A673 (cell line): Measurements from ENCODE around the gene ATRNL1. TPM values are rescaled to one million over a fixed set of nuclear protein-coding genes. Genes with fewer than 3 reads are reported as not detected.
A peak's percentile ranks its signal among the peaks of the same experiment; 100 is the strongest.

ENCODE experiments used
- Bru-seq: library from RNA; stranded (reverse); fragments of 400-500 nt; gene quantifications from one replicate; lab custom pipeline; 2021; lab: Mats Ljungman, UMichigan
- BruChase-seq, 2 experiments: library from RNA; stranded (reverse); fragments of 400-500 nt; gene quantifications; one replicate each; lab custom pipeline; 2021; lab: Mats Ljungman, UMichigan
- BruUV-seq: library from RNA; stranded (reverse); fragments of 400-500 nt; replicated peaks from 2 replicates; lab custom pipeline; 2021; lab: Mats Ljungman, UMichigan
- CTCF ChIA-PET: fragments of 300-600 bp; sonication (Branson Sonifier 250); formaldehyde crosslinking; loops from one replicate; lab custom pipeline; 2022; ENCODE audit warnings: antibody characterized with exemption; lab: Charles Lee
- POLR2A ChIA-PET: fragments of 300-600 bp; sonication (Branson Sonifier 250); formaldehyde crosslinking; loops from one replicate; lab custom pipeline; 2022; ENCODE audit warnings: antibody characterized with exemption; ENCODE audit not compliant: low non-redundant PET; lab: Charles Lee
- DNase-seq: peaks from one replicate; pipeline ENCODE4 v3.0.0-alpha.2; 2015; ENCODE audit warnings: low spot score
- H3K27ac ChIP-seq: fragments of 200-600 bp; sonication (generic); 2 replicates; pipeline ENCODE4 v1.5.1; 2016; ENCODE audit warnings: mixed run types, low read depth, mild to moderate bottlenecking, mixed read lengths, antibody characterized with exemption, low read length; ENCODE audit not compliant: poor library complexity, severe bottlenecking
- H3K27me3 ChIP-seq: fragments of 200-600 bp; sonication (generic); replicated peaks from 2 replicates; pipeline ENCODE4 v1.6.1; 2017; ENCODE audit warnings: mixed run types, low read depth, mild to moderate bottlenecking, mixed read lengths, antibody characterized with exemption, low read length; ENCODE audit not compliant: insufficient read depth, poor library complexity
- H3K36me3 ChIP-seq: fragments of 200-600 bp; sonication (generic); 2 replicates; pipeline ENCODE4 v1.6.1; 2016; ENCODE audit warnings: mixed run types, mild to moderate bottlenecking, mixed read lengths, antibody characterized with exemption, low read length; ENCODE audit not compliant: insufficient read depth, poor library complexity, severe bottlenecking
- H3K4me1 ChIP-seq: fragments of 200-600 bp; sonication (generic); 2 replicates; pipeline ENCODE4 v1.6.1; 2017; ENCODE audit warnings: mixed run types, mild to moderate bottlenecking, mixed read lengths, antibody characterized with exemption, low read length; ENCODE audit not compliant: insufficient read depth, poor library complexity, severe bottlenecking
- H3K4me3 ChIP-seq: fragments of 200-600 bp; sonication (generic); 2 replicates; pipeline ENCODE4 v1.5.1; 2016; ENCODE audit warnings: low read depth, mixed run types, mild to moderate bottlenecking, mixed read lengths, low read length; ENCODE audit not compliant: poor library complexity, severe bottlenecking
- H3K9me3 ChIP-seq: fragments of 200-600 bp; sonication (generic); 2 replicates; pipeline ENCODE4 v1.6.1; 2016; ENCODE audit warnings: mixed run types, low read depth, mild to moderate bottlenecking, mixed read lengths, antibody characterized with exemption, low read length; ENCODE audit not compliant: poor library complexity, severe bottlenecking
- CTCF ChIP-seq: fragments of 300-800, 200-600 bp; sonication (generic); conservative IDR thresholded peaks from 2 replicates; pipeline ENCODE4 v1.5.1; 2017; ENCODE audit warnings: low read depth, mild to moderate bottlenecking, antibody characterized with exemption, low read length, moderate library complexity, mixed read lengths
- EZH2 ChIP-seq: fragments of 200-600 bp; sonication (generic); IDR thresholded peaks from 2 replicates; pipeline ENCODE4 v1.6.1; 2017; ENCODE audit warnings: borderline replicate concordance, low read depth, mild to moderate bottlenecking, mixed read lengths, antibody characterized with exemption, low read length; ENCODE audit not compliant: poor library complexity, severe bottlenecking
- intact Hi-C: fragments of 100-400 bp; cut with micrococcal nuclease; formaldehyde crosslinking; loops from one replicate; pipeline ENCODE4 v1.10.0; 2022; ENCODE audit not compliant: unreplicated experiment
- long read RNA-seq: library from polyadenylated mRNA; stranded (forward); transcript quantifications from one replicate; pipeline ENCODE4 v2.0.0, GENCODE V29; 2022
- total RNA-seq: library from RNA; stranded (reverse); gene quantifications from 2 replicates; pipeline ENCODE4 v1.2.3, GENCODE V29; 2021

Gene ATRNL1
- total RNA-seq: 2.4 and 3.0 TPM in 2 replicates
- Bru-seq, nascent RNA: percentile 27 among the genes with signal in this experiment
- percentile 24 among the genes with signal in this experiment for BruChase-seq, experiment 1, labeled RNA remaining after a 2-hour chase
- percentile 20 among the genes with signal in this experiment for BruChase-seq, experiment 2, labeled RNA remaining after a 6-hour chase
- long read RNA-seq, partial matches to known transcripts: 1 of 5 reads
- long read RNA-seq, other reads (novel, unspliced or antisense): 0 of 5 reads

- peak; percentile 33 for DNase-seq
- no TSS peak for BruUV-seq
- Histone ChIP-seq H3K36me3 (no peaks in the 10 kb centered on the region), H3K27me3 (peaks cover 56% of the 10 kb centered on the region), H3K9me3 (no peaks in the 10 kb centered on the region), H3K27ac (peak within 1 kb of the TSS; percentile 42), H3K4me3 (peak within 1 kb of the TSS; percentile 69), H3K4me1 (peaks cover 5% of the 10 kb centered on the region)
- ChIA-PET POLR2A (no interaction called here), CTCF (no interaction called here)
- TF ChIP-seq CTCF (no peak), EZH2 (no peak)
- intact Hi-C loops: loop anchor here (5.0 kb wide), 1 partner anchor 156 kb away; the partner anchor contains the start of gene TRUB1
Measured at GRCh38 chr10:115093286-115093775, at the start of gene ATRNL1. TSS of gene ATRNL1 (plus strand) at chr10:115093365. CDS start at chr10:115093751, 386 bp downstream.

GRCh38 chr10:115043719-115044118 lies 49.4 kb upstream of the ATRNL1 start:
- H3K9me3 ChIP-seq: no peaks in the 10 kb centered on the region
- H3K27ac ChIP-seq: no peak overlapping the region
- H3K27me3 ChIP-seq: no peaks in the 10 kb centered on the region
- H3K4me3 ChIP-seq: no peak overlapping the region
- H3K36me3 ChIP-seq: no peaks in the 10 kb centered on the region
- POLR2A ChIA-PET: no interaction called here
- CTCF ChIA-PET: no interaction called here
- no peak for DNase-seq
- H3K4me1 ChIP-seq: no peaks in the 10 kb centered on the region
- intact Hi-C loops: no loop called here
- TF ChIP-seq CTCF (no peak), EZH2 (no peak)
- no TSS peak for BruUV-seq

GRCh38 chr10:115044891-115045290 lies 48.3 kb upstream of the ATRNL1 start:
- no peak for TF ChIP-seq CTCF
- TF ChIP-seq EZH2: no peak
- no peaks in the 10 kb centered on the region for H3K27me3 ChIP-seq
- BruUV-seq: no TSS peak
- H3K36me3 ChIP-seq: no peaks in the 10 kb centered on the region
- no peak for DNase-seq
- no peaks in the 10 kb centered on the region for H3K4me1 ChIP-seq
- ChIA-PET CTCF (no interaction called here), POLR2A (no interaction called here)
- H3K9me3 ChIP-seq: no peaks in the 10 kb centered on the region
- H3K4me3 ChIP-seq: no peak overlapping the region
- intact Hi-C loops: no loop called here
- no peak overlapping the region for H3K27ac ChIP-seq
